ENCODE data around the gene SPDYE1. TPM values are rescaled to one million over a fixed set of nuclear protein-coding genes. Genes with fewer than 3 reads are reported as not detected.
A peak's percentile ranks its signal among the peaks of the same experiment; 100 is the strongest.
"Not testable (repeated sequence)": the region's sequence is repeated elsewhere in the genome, so short reads cannot be mapped to it uniquely, and the experiment has no call there.

Gene SPDYE1
- total and polyA plus RNA-seq, 2 of the 13 experiments (the other 11 are each of a cell fraction or from before 2014, with no cell fraction given): not detected

DNA sequence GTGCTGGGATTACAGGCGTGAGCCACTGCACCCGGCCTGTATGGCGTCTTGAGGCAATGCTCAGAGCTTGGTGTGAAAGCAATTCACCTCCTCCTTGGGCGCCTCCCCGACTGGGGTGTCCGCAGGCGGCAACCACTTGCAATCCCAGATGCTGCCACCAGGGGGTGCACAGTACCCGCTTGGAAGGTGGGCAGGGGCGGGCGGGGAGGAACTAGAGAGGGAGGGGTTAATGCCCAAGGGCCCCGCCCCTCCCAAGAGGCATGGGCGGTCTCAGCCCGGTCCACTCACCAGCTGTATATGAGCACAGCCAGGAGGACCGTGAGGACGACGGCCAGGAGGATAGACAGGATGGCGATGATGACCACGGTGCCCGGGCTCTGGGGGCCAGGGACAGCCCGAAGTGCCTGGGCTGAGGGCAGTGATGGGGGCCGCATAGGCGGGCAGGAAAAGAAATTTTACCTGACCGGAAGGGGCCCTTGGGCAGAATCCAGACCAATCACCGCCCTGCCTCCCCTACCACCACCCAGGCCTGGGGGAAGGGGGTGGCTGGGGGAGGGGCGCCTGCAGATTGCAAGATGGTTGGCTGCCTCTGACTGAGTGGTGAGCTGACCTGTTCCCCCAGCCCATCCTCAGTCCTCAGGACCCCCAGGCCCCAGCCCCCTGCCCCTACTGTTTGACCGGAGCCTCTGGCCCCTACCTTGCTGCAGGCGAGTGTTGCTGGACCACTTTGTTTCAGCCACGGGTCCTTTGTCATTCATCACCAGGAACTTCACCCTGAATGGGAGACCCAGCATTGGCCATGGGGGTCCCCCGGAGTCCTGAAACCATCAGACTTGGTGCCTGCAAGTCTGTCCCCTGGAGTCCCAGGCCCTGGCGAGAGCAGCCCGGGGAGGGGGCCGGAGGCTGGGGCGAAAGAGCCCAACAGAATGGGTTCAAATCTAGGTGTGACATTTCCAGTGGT lies 11.5 kb upstream of the SPDYE1 start:
- FAIRE-seq; intact Hi-C loops (cut with micrococcal nuclease; ENCODE audit: unreplicated experiment); H3K27me3 ChIP-seq (ENCODE audit: control insufficient read depth in 1 of 2, insufficient read depth in 2 of 2, low read length in 2 of 2); H4K20me1 ChIP-seq (ENCODE audit: insufficient read depth, low read length); CTCF ChIA-PET (ENCODE audit: low intra/inter-chr PET ratio, low total read pairs); H3K9ac ChIP-seq (ENCODE audit: insufficient read depth, low read depth, low read length); H3K36me3 ChIP-seq (replicated peaks in 1 of 2; ENCODE audit: control insufficient read depth in 1 of 2, insufficient read depth in 2 of 2, low read length in 2 of 2); H3K4me3 ChIP-seq (replicated peaks in 1 of 3; ENCODE audit: insufficient read depth in 1 of 3, low read depth in 2 of 3, low read length in 3 of 3); in situ Hi-C loops (cut with HindIII; ENCODE audit: extremely low pct_ligation_motif_present, low pct_unique_long_range_greater_than_20kb); H3K4me2 ChIP-seq (ENCODE audit: low read depth, low read length); H3K4me1 ChIP-seq (ENCODE audit: insufficient read depth, low read length); H3K79me2 ChIP-seq (ENCODE audit: insufficient read depth, low read length); H2AFZ ChIP-seq (ENCODE audit: low read length); BruUV-seq (replicated peaks); H3K9me3 ChIP-seq (ENCODE audit: low read length); POLR2A ChIA-PET; H3K27ac ChIP-seq (ENCODE audit: extremely low read length, insufficient read depth, low read length); TF ChIP-seq SP1 (IDR thresholded peaks at IDR 0.05): not testable (repeated sequence)
- WGBS (ENCODE audit: low lambda C conversion rate): 49% methylated on average over 7 of the region's 33 CpGs
- peak; percentile 81 for ATAC-seq
- peak; percentile 51 for TF ChIP-seq STAG1 (CRISPR knock-in tag; IDR thresholded peaks at IDR 0.05)
- peak; percentile 65; the same call in 1 of the 2 replicates for TF ChIP-seq ZNF263 (CRISPR knock-in tag; IDR thresholded peaks at IDR 0.05)
- TF ChIP-seq, protein P1, sequence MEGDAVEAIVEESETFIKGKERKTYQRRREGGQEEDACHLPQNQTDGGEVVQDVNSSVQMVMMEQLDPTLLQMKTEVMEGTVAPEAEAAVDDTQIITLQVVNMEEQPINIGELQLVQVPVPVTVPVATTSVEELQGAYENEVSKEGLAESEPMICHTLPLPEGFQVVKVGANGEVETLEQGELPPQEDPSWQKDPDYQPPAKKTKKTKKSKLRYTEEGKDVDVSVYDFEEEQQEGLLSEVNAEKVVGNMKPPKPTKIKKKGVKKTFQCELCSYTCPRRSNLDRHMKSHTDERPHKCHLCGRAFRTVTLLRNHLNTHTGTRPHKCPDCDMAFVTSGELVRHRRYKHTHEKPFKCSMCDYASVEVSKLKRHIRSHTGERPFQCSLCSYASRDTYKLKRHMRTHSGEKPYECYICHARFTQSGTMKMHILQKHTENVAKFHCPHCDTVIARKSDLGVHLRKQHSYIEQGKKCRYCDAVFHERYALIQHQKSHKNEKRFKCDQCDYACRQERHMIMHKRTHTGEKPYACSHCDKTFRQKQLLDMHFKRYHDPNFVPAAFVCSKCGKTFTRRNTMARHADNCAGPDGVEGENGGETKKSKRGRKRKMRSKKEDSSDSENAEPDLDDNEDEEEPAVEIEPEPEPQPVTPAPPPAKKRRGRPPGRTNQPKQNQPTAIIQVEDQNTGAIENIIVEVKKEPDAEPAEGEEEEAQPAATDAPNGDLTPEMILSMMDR (CRISPR knock-in tag; IDR thresholded peaks at IDR 0.05): peak; percentile 64
- TF ChIP-seq SP1 (CRISPR knock-in tag; IDR thresholded peaks at IDR 0.05): 0 out of 2 replicates have a peak, but pooled peaks have one; percentile 31
- TF ChIP-seq ZNF652 (CRISPR knock-in tag; IDR thresholded peaks at IDR 0.05; ENCODE audit: borderline replicate concordance, low read depth): peak; percentile 72; the same call in 1 of the 2 replicates
- peak; percentile 23 for DNase-seq (ENCODE audit: low spot score)

DNA sequence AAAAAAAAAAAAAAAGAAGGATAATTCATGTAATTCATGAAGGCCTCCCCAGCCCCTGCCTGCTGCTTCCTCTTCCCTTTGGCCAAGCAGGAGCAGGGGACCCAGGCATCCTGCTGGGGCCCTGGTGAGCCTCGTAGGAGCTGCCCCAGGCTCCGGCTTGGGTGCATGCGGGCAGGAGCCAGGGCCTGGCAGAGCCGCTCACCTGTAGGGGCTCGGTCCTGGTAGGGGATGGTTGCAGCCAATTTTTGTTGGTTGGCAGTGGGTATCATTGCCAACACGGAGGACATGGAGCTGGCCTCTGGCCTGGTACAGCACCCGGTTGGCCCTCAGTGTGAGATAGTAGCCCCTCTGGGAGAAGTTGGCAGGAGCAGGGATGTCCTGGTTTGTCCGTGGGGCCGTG lies 10.2 kb upstream of the SPDYE1 start:
- BruUV-seq (replicated peaks); ATAC-seq; H4K20me1 ChIP-seq (ENCODE audit: insufficient read depth, low read length); POLR2A ChIA-PET; H3K36me3 ChIP-seq (replicated peaks in 1 of 2; ENCODE audit: control insufficient read depth in 1 of 2, insufficient read depth in 2 of 2, low read length in 2 of 2); H2AFZ ChIP-seq (ENCODE audit: low read length); H3K27ac ChIP-seq (ENCODE audit: extremely low read length, insufficient read depth, low read length); H3K4me1 ChIP-seq (ENCODE audit: insufficient read depth, low read length); H3K9ac ChIP-seq (ENCODE audit: insufficient read depth, low read depth, low read length); FAIRE-seq; CTCF ChIA-PET (ENCODE audit: low intra/inter-chr PET ratio, low total read pairs); intact Hi-C loops (cut with micrococcal nuclease; ENCODE audit: unreplicated experiment); H3K4me2 ChIP-seq (ENCODE audit: low read depth, low read length); in situ Hi-C loops (cut with HindIII; ENCODE audit: extremely low pct_ligation_motif_present, low pct_unique_long_range_greater_than_20kb); H3K4me3 ChIP-seq (replicated peaks in 1 of 3; ENCODE audit: insufficient read depth in 1 of 3, low read depth in 2 of 3, low read length in 3 of 3); H3K79me2 ChIP-seq (ENCODE audit: insufficient read depth, low read length); DNase-seq (ENCODE audit: low spot score); H3K9me3 ChIP-seq (ENCODE audit: low read length); H3K27me3 ChIP-seq (ENCODE audit: control insufficient read depth in 1 of 2, insufficient read depth in 2 of 2, low read length in 2 of 2): not testable (repeated sequence)
- WGBS (ENCODE audit: low lambda C conversion rate): 95% methylated on average over 3 of the region's 9 CpGs

DNA sequence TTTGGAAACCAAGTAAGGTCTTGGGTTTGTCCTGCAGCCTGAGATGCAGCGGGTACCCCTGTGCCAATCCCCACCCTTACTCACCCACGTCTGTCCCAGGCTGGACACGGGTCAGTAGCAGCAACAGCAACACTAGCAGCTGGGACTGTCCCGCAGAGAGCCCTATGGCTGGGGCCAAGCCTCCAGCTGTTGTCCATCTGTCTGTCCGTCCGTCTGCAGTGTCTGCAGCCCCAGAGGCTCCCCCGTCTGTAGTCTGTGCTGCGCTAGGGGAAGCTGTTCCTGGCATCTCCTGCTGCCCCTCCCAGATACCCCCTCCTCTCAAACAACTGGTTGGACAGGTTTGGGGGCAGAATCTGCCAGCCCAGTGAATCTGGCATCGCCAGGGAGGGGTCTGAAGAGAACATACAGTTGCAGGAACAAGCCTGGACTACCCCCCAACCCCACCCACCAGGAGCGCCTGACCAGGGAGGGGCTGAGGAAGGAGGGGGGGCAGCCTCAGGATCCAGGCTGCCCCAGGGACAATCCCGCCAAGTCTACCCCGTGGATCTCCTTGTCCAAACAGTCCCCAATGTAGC lies 7.6 kb upstream of the SPDYE1 start:
- in situ Hi-C loops (cut with HindIII; ENCODE audit: extremely low pct_ligation_motif_present, low pct_unique_long_range_greater_than_20kb); H3K79me2 ChIP-seq (ENCODE audit: insufficient read depth, low read length); H3K9ac ChIP-seq (ENCODE audit: insufficient read depth, low read depth, low read length); H3K9me3 ChIP-seq (ENCODE audit: low read length); intact Hi-C loops (cut with micrococcal nuclease; ENCODE audit: unreplicated experiment); CTCF ChIA-PET (ENCODE audit: low intra/inter-chr PET ratio, low total read pairs); H3K4me1 ChIP-seq (ENCODE audit: insufficient read depth, low read length); H3K27me3 ChIP-seq (ENCODE audit: control insufficient read depth in 1 of 2, insufficient read depth in 2 of 2, low read length in 2 of 2); POLR2A ChIA-PET; H3K4me2 ChIP-seq (ENCODE audit: low read depth, low read length); H3K27ac ChIP-seq (ENCODE audit: extremely low read length, insufficient read depth, low read length); H2AFZ ChIP-seq (ENCODE audit: low read length); BruUV-seq (replicated peaks); H3K4me3 ChIP-seq (replicated peaks in 1 of 3; ENCODE audit: insufficient read depth in 1 of 3, low read depth in 2 of 3, low read length in 3 of 3); FAIRE-seq; DNase-seq (ENCODE audit: low spot score); H3K36me3 ChIP-seq (replicated peaks in 1 of 2; ENCODE audit: control insufficient read depth in 1 of 2, insufficient read depth in 2 of 2, low read length in 2 of 2); H4K20me1 ChIP-seq (ENCODE audit: insufficient read depth, low read length); ATAC-seq: not testable (repeated sequence)
- WGBS (ENCODE audit: low lambda C conversion rate): no CpG with 5 or more reads among the region's 12 CpGs
